22Rv1 (cell line): ENCODE measurements around the gene SYTL3.

Experiments
- CTCF ChIP-seq: fragments of 450-650 bp; IDR thresholded peaks from 2 replicates; pipeline ENCODE4 v1.5.1; 2017; ENCODE audit warnings: mild to moderate bottlenecking
- ZFX ChIP-seq: fragments of 450-650 bp; IDR thresholded peaks from 2 replicates; pipeline ENCODE4 v1.6.1; 2017; ENCODE audit warnings: antibody characterized with exemption, borderline replicate concordance

- TF ChIP-seq CTCF (no peak), ZFX (no peak)
Measured at GRCh38 chr6:158765499-158766068, 115.7 kb downstream of the SYTL3 start.
